Measurements from ENCODE around the gene XRCC4. TPM values are rescaled to one million over a fixed set of nuclear protein-coding genes. Genes with fewer than 3 reads are reported as not detected.

XRCC4 gene
- total RNA-seq, 2 donors from 2014 or later: 6.4 to 6.8 TPM

- Histone ChIP-seq H3K36me3 (no peaks in the 10 kb centered on the region), H3K27ac (no peak overlapping the region), H3K27me3 (no peaks in the 10 kb centered on the region), H3K4me3 (no peak overlapping the region), H3K9me3 (no peaks in the 10 kb centered on the region), H3K4me1 (no peaks in the 10 kb centered on the region)
- no peak for TF ChIP-seq CTCF (IDR thresholded peaks at IDR 0.05)
- DNase-seq (ENCODE audit: low spot score): no peak
These were observed 143.0 kb downstream of the XRCC4 start for GRCh38 chr5:83220331-83220730.

GRCh38 chr5:83222906-83223305 lies 145.6 kb downstream of the XRCC4 start:
- Histone ChIP-seq H3K9me3 (no peaks in the 10 kb centered on the region), H3K36me3 (no peaks in the 10 kb centered on the region), H3K27me3 (no peaks in the 10 kb centered on the region), H3K4me3 (no peak overlapping the region), H3K27ac (no peak overlapping the region), H3K4me1 (no peaks in the 10 kb centered on the region)
- no peak for DNase-seq (ENCODE audit: low spot score)
- TF ChIP-seq CTCF (IDR thresholded peaks at IDR 0.05): no peak

GRCh38 chr5:83227611-83228010 lies 150.3 kb downstream of the XRCC4 start:
- H3K4me3 ChIP-seq: no peak overlapping the region
- TF ChIP-seq CTCF (IDR thresholded peaks at IDR 0.05): no peak
- no peak for DNase-seq (ENCODE audit: low spot score)

GRCh38 chr5:83230511-83230910 lies 153.2 kb downstream of the XRCC4 start:
- H3K4me3 ChIP-seq: no peak overlapping the region
- H3K4me1 ChIP-seq: no peaks in the 10 kb centered on the region
- no peak for TF ChIP-seq CTCF (IDR thresholded peaks at IDR 0.05)

More at GRCh38 chr5:83227611-83228010, 150.3 kb downstream of the XRCC4 start:
- no peaks in the 10 kb centered on the region for H3K4me1 ChIP-seq
- H3K9me3 ChIP-seq: no peaks in the 10 kb centered on the region
- no peaks in the 10 kb centered on the region for H3K27me3 ChIP-seq
- no peaks in the 10 kb centered on the region for H3K36me3 ChIP-seq
- H3K27ac ChIP-seq: no peak overlapping the region

GRCh38 chr5:83244516-83244915 lies 167.2 kb downstream of the XRCC4 start:
- no peak for TF ChIP-seq CTCF (IDR thresholded peaks at IDR 0.05)

More at GRCh38 chr5:83230511-83230910, 153.2 kb downstream of the XRCC4 start:
- Histone ChIP-seq H3K9me3 (no peaks in the 10 kb centered on the region), H3K27me3 (no peaks in the 10 kb centered on the region), H3K27ac (no peak overlapping the region), H3K36me3 (no peaks in the 10 kb centered on the region)
- no peak for DNase-seq (ENCODE audit: low spot score)

GRCh38 chr5:83245037-83245436 lies 167.7 kb downstream of the XRCC4 start:
- Histone ChIP-seq H3K4me3 (no peak overlapping the region), H3K36me3 (no peaks in the 10 kb centered on the region), H3K4me1 (no peaks in the 10 kb centered on the region), H3K27ac (no peak overlapping the region), H3K27me3 (no peaks in the 10 kb centered on the region), H3K9me3 (no peaks in the 10 kb centered on the region)
- no peak for DNase-seq (ENCODE audit: low spot score)
- TF ChIP-seq CTCF (IDR thresholded peaks at IDR 0.05): no peak

More at GRCh38 chr5:83244516-83244915, 167.2 kb downstream of the XRCC4 start:
- Histone ChIP-seq H3K9me3 (no peaks in the 10 kb centered on the region), H3K27me3 (no peaks in the 10 kb centered on the region), H3K36me3 (no peaks in the 10 kb centered on the region), H3K27ac (no peak overlapping the region), H3K4me1 (no peaks in the 10 kb centered on the region), H3K4me3 (no peak overlapping the region)
- DNase-seq (ENCODE audit: low spot score): no peak
